ENCODE results near the gene DSE.

DNA sequence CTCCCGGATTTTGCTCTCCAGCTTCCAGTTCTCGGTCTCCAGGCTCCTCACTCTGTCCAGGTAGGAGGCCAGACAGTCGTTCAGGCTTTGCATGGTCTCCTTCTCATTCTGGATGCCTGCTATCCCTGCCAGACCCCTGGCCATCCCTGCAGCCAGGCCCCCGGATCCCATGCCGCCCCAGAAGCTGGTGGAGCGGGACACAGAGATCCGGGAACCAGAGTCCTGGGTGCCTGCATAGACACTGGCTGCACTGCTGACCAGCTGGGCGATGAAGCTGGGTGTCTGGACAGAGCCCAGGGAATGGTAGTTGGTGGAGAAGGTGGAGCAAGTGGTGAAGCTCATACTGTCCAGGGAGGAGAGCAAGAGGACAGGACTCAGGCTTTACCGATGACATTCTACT is 87.5 kb downstream of the DSE start:
- TF ChIP-seq, protein P1, sequence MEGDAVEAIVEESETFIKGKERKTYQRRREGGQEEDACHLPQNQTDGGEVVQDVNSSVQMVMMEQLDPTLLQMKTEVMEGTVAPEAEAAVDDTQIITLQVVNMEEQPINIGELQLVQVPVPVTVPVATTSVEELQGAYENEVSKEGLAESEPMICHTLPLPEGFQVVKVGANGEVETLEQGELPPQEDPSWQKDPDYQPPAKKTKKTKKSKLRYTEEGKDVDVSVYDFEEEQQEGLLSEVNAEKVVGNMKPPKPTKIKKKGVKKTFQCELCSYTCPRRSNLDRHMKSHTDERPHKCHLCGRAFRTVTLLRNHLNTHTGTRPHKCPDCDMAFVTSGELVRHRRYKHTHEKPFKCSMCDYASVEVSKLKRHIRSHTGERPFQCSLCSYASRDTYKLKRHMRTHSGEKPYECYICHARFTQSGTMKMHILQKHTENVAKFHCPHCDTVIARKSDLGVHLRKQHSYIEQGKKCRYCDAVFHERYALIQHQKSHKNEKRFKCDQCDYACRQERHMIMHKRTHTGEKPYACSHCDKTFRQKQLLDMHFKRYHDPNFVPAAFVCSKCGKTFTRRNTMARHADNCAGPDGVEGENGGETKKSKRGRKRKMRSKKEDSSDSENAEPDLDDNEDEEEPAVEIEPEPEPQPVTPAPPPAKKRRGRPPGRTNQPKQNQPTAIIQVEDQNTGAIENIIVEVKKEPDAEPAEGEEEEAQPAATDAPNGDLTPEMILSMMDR (IDR thresholded peaks at IDR 0.05; ENCODE audit: borderline replicate concordance, extremely low read depth, low read length, poor library complexity, severe bottlenecking) = no peak
- TF ChIP-seq EZH2 (IDR thresholded peaks at IDR 0.05; ENCODE audit: borderline replicate concordance, low read depth, low read length, severe bottlenecking) = no peak
